GM23338 (cell line): ENCODE data around the gene RNF112. TPM values are rescaled to one million over a fixed set of nuclear protein-coding genes. Genes with fewer than 3 reads are reported as not detected.

Source experiments
- CTCF ChIP-seq, 2 experiments: fragments of 200-600 bp in 1 of 2; sonication (generic) in 1 of 2; conservative IDR thresholded peaks; 2 replicates each; pipeline versions ENCODE4 v1.5.1 to v1.6.1; 2016 to 2017; ENCODE audit warnings: antibody characterized with exemption in 2 of 2, low read depth in 2 of 2, mild to moderate bottlenecking in 2 of 2, moderate library complexity in 1 of 2
- ETS1 ChIP-seq: IDR thresholded peaks from 2 replicates; pipeline ENCODE4 v1.6.1; 2016; ENCODE audit warnings: antibody characterized with exemption
- EZH2phosphoT487 ChIP-seq: fragments of 200-600 bp; sonication (generic); IDR thresholded peaks from one replicate; pipeline ENCODE4 v1.8.1; 2018; ENCODE audit warnings: antibody characterized with exemption; ENCODE audit not compliant: unreplicated experiment
- JUNB ChIP-seq: IDR thresholded peaks from one replicate; pipeline ENCODE4 v1.6.1; 2016; ENCODE audit warnings: antibody characterized with exemption; ENCODE audit not compliant: unreplicated experiment
- NANOG ChIP-seq: IDR thresholded peaks from 2 replicates; pipeline ENCODE4 v1.6.1; 2016; ENCODE audit warnings: antibody characterized with exemption, borderline replicate concordance
- POLR2AphosphoS5 ChIP-seq: IDR thresholded peaks from 2 replicates; pipeline ENCODE4 v1.6.1; 2016; ENCODE audit warnings: antibody characterized with exemption, low read depth
- STAT1 ChIP-seq: IDR thresholded peaks from one replicate; pipeline ENCODE4 v1.6.1; 2016; ENCODE audit warnings: antibody characterized with exemption; ENCODE audit not compliant: unreplicated experiment
- ZNF331 ChIP-seq: fragments of 250-450 bp; sonication (Bioruptor Pico); IDR thresholded peaks from 2 replicates; pipeline ENCODE4 v1.5.0; 2020; ENCODE audit warnings: low read depth, mild to moderate bottlenecking, moderate library complexity
- ZNF462 ChIP-seq: fragments of 250-450 bp; sonication (Bioruptor Pico); IDR thresholded peaks from 2 replicates; pipeline ENCODE4 v1.5.0; 2020; ENCODE audit warnings: mild to moderate bottlenecking, moderate library complexity
- polyA plus RNA-seq: library from polyadenylated mRNA; unstranded; fragments of >200 nt; fragmentation: Nextera tagmentation; extraction: Ambion mirVana; gene quantifications from 2 replicates; pipeline ENCODE4 v1.2.1, GENCODE V29; 2016
- total RNA-seq: library from RNA; depleted of rRNA; stranded (reverse); fragments of >200 nt; shearing (Covaris generic); gene quantifications from 2 replicates; pipeline ENCODE4 v1.2.3, GENCODE V29; 2014

RNF112 gene
- total and polyA plus RNA-seq, 2 experiments from 2014 or later: 0.42 to 4.1 TPM

- TF ChIP-seq ZNF462 (CRISPR knock-in tag) (no peak), EZH2phosphoT487 (no peak), ZNF331 (CRISPR knock-in tag) (no peak), ETS1 (no peak), CTCF (conservative IDR thresholded peaks at IDR 0.05; ENCODE audit: low read depth in 2 of 2) (no peak), JUNB (no peak), POLR2AphosphoS5 (no peak), NANOG (no peak), STAT1 (no peak)
These were observed 45.6 kb upstream of the RNF112 start (continued) for GRCh38 chr17:19365499-19365817.
